Natural killer cell (primary cell): ENCODE measurements around the gene CALHM5. TPM values are rescaled to one million over a fixed set of nuclear protein-coding genes. Genes with fewer than 3 reads are reported as not detected.

Experiments
- ATAC-seq, 3 donors: fragments of 150-1000 bp in 2 of 3; fragments of 200-7000 bp in 1 of 3; cut with Tn5 transposase; 1 replicate in 1 of 3; 2 replicates in 2 of 3; pipeline ENCODE4 v1.10.0; 2021; ENCODE audit warnings: mild to moderate bottlenecking in 2 of 3, moderate library complexity in 2 of 3
- DNase-seq, 2 donors: peaks; one replicate each; pipeline versions ENCODE4 v3.0.0 to v3.0.0-alpha.2; 2013 to 2021; ENCODE audit warnings: mixed read lengths in 1 of 2
- H3K27ac ChIP-seq: one replicate; pipeline ENCODE4 v1.5.1; 2013; ENCODE audit warnings: mild to moderate bottlenecking, low read length
- H3K27me3 ChIP-seq: one replicate; pipeline ENCODE4 v1.6.1; 2013; ENCODE audit warnings: low read length; ENCODE audit not compliant: control insufficient read depth, insufficient read depth
- H3K36me3 ChIP-seq: one replicate; pipeline ENCODE4 v1.6.1; 2013; ENCODE audit warnings: low read length; ENCODE audit not compliant: control insufficient read depth, insufficient read depth
- H3K4me1 ChIP-seq: one replicate; pipeline ENCODE4 v1.6.1; 2013; ENCODE audit warnings: low read length; ENCODE audit not compliant: control insufficient read depth, insufficient read depth
- H3K4me3 ChIP-seq: one replicate; pipeline ENCODE4 v1.5.1; 2013; ENCODE audit warnings: low read length
- H3K9me3 ChIP-seq: one replicate; pipeline ENCODE4 v1.6.1; 2013; ENCODE audit warnings: low read length; ENCODE audit not compliant: control insufficient read depth, insufficient read depth
- H3K27ac Mint-ChIP-seq, 2 donors: one replicate each; pipeline ENCODE4 v1.8.0; 2022; ENCODE audit warnings: mild to moderate bottlenecking in 2 of 2, mixed read lengths in 2 of 2, moderate library complexity in 1 of 2
- H3K27me3 Mint-ChIP-seq, 2 donors: one replicate each; pipeline ENCODE4 v1.8.0; 2022; ENCODE audit warnings: low read depth in 2 of 2, mixed read lengths in 2 of 2
- H3K36me3 Mint-ChIP-seq: one replicate; pipeline ENCODE4 v1.8.0; 2022; ENCODE audit warnings: mixed read lengths
- H3K4me1 Mint-ChIP-seq, 2 donors: one replicate each; pipeline ENCODE4 v1.8.0; 2022; ENCODE audit warnings: mixed read lengths in 2 of 2
- H3K4me3 Mint-ChIP-seq: one replicate; pipeline ENCODE4 v1.8.0; 2022; ENCODE audit warnings: mild to moderate bottlenecking, moderate library complexity, mixed read lengths
- H3K9me3 Mint-ChIP-seq, 2 donors: one replicate each; pipeline ENCODE4 v1.8.0; 2022; ENCODE audit warnings: mixed read lengths in 2 of 2
- CTCF ChIP-seq: fragments of 200-600 bp; IDR thresholded peaks from one replicate; pipeline ENCODE4 v1.8.0; 2022; ENCODE audit warnings: antibody characterized with exemption
- WGBS: methylation state at CpG from one replicate; pipeline ENCODE4 v1.1.7; 2013; ENCODE audit warnings: missing lambda C conversion rate; ENCODE audit not compliant: insufficient coverage; 5-methylcytosine and 5-hydroxymethylcytosine counted together
- intact Hi-C: fragments of 100-400 bp; cut with micrococcal nuclease; formaldehyde crosslinking; loops from one replicate; pipeline ENCODE4 v1.14.2; 2022
- total RNA-seq, 4 donors: library from RNA; stranded (reverse); fragments of 120-200 nt in 1 of 4; gene quantifications; one replicate each; pipeline versions ENCODE4 v1.2.3 to v1.2.4, GENCODE V29; 2013 to 2022

The CALHM5 gene
- total RNA-seq, 3 donors from 2014 or later (not counting 1 experiment from before 2014, with no cell fraction given), result 0.05 TPM; not detected in 1

GRCh38 chr6:116556065-116556464, 44.6 kb downstream of the CALHM5 start:
- H3K9me3 Mint-ChIP-seq, result no peaks in the 10 kb centered on the region
- no peaks in the 10 kb centered on the region for H3K36me3 ChIP-seq
- WGBS, result 92% methylated on average over 1 of the region's 1 CpG
- no peak for ATAC-seq
- H3K27me3 ChIP-seq, result no peaks in the 10 kb centered on the region
- no peak for TF ChIP-seq CTCF
- H3K4me3 Mint-ChIP-seq, result no peak overlapping the region
- H3K9me3 ChIP-seq, result no peaks in the 10 kb centered on the region
- intact Hi-C loops, result no loop called here
- DNase-seq, result no peak
- H3K27ac ChIP-seq, result no peak overlapping the region
- H3K4me1 ChIP-seq, result no peaks in the 10 kb centered on the region
- H3K36me3 Mint-ChIP-seq, result no peaks in the 10 kb centered on the region
- no peak overlapping the region for H3K4me3 ChIP-seq
- H3K4me1 Mint-ChIP-seq, result no peaks in the 10 kb centered on the region
- no peak overlapping the region for H3K27ac Mint-ChIP-seq
- peaks cover 14 to 26% of the 10 kb centered on the region in 2 donors for H3K27me3 Mint-ChIP-seq

- Histone ChIP-seq H3K36me3 (no peaks in the 10 kb centered on the region), H3K27me3 (no peaks in the 10 kb centered on the region), H3K4me3 (no peak overlapping the region), H3K27ac (no peak overlapping the region), H3K4me1 (no peaks in the 10 kb centered on the region), H3K9me3 (no peaks in the 10 kb centered on the region)
- Mint-ChIP-seq H3K9me3 (no peaks in the 10 kb centered on the region), H3K36me3 (no peaks in the 10 kb centered on the region), H3K4me1 (no peaks in the 10 kb centered on the region), H3K27ac (no peak overlapping the region), H3K27me3 (peaks cover 13 to 19% of the 10 kb centered on the region in 2 donors), H3K4me3 (no peak overlapping the region)
- TF ChIP-seq CTCF, result no peak
- WGBS, result 90% methylated on average over 3 of the region's 5 CpGs
- DNase-seq (no peak), ATAC-seq (no peak)
- intact Hi-C loops, result no loop called here
Observed at GRCh38 chr6:116556814-116557415, 45.5 kb downstream of the CALHM5 start.

GRCh38 chr6:116557893-116558292, 46.5 kb downstream of the CALHM5 start:
- Mint-ChIP-seq H3K9me3 (no peaks in the 10 kb centered on the region), H3K4me3 (no peak overlapping the region), H3K36me3 (no peaks in the 10 kb centered on the region), H3K27me3 (peaks cover 19 to 23% of the 10 kb centered on the region in 2 donors), H3K4me1 (no peaks in the 10 kb centered on the region), H3K27ac (no peak overlapping the region)
- Histone ChIP-seq H3K27me3 (peaks cover 2% of the 10 kb centered on the region), H3K36me3 (no peaks in the 10 kb centered on the region), H3K4me1 (no peaks in the 10 kb centered on the region), H3K4me3 (no peak overlapping the region), H3K27ac (no peak overlapping the region), H3K9me3 (no peaks in the 10 kb centered on the region)
- no peak for DNase-seq
- TF ChIP-seq CTCF, result no peak
- intact Hi-C loops, result no loop called here
- no peak for ATAC-seq
- 96% methylated on average over 5 of the region's 5 CpGs for WGBS

GRCh38 chr6:116560130-116560529, 48.7 kb downstream of the CALHM5 start:
- intact Hi-C loops, result loop anchor here (2.0 to 5.0 kb wide), 2 partner anchors 273 to 343 kb away; no protein-coding TSS in a partner anchor

More at GRCh38 chr6:116560130-116560529, 48.7 kb downstream of the CALHM5 start:
- DNase-seq, result no peak
- no peak overlapping the region for H3K27ac ChIP-seq
- H3K4me1 Mint-ChIP-seq, result no peaks in the 10 kb centered on the region
- ATAC-seq, result no peak
- H3K27me3 ChIP-seq, result peaks cover 8% of the 10 kb centered on the region
- H3K4me3 ChIP-seq, result no peak overlapping the region
- no peak for TF ChIP-seq CTCF
- H3K27me3 Mint-ChIP-seq, result peaks cover 24 to 25% of the 10 kb centered on the region in 2 donors
- WGBS, result no CpG with 5 or more reads among the region's 2 CpGs
- H3K9me3 Mint-ChIP-seq, result no peaks in the 10 kb centered on the region
- H3K36me3 Mint-ChIP-seq, result no peaks in the 10 kb centered on the region
- H3K4me3 Mint-ChIP-seq, result no peak overlapping the region
- H3K27ac Mint-ChIP-seq, result no peak overlapping the region
- no peaks in the 10 kb centered on the region for H3K36me3 ChIP-seq
- H3K9me3 ChIP-seq, result no peaks in the 10 kb centered on the region
- peaks cover 5% of the 10 kb centered on the region for H3K4me1 ChIP-seq
